GM21447 (cell line): ENCODE results near the gene ESPN.

Experiments used
- ATAC-seq: cut with Tn5 transposase; IDR thresholded peaks from one replicate; pipeline ENCODE4 v1.9.1; 2021; ENCODE audit not compliant: unreplicated experiment

The ESPN gene

GRCh38 chr1:6495540-6496364 lies 71.2 kb downstream of the ESPN start:
- ATAC-seq = no peak

GRCh38 chr1:6496365-6496721 lies 71.8 kb downstream of the ESPN start:
- ATAC-seq = no peak

GRCh38 chr1:6496890-6497214 lies 72.3 kb downstream of the ESPN start:
- no peak for ATAC-seq

GRCh38 chr1:6497215-6497866 lies 72.8 kb downstream of the ESPN start:
- ATAC-seq = no peak

GRCh38 chr1:6497867-6498575 lies 73.4 kb downstream of the ESPN start:
- ATAC-seq = no peak

GRCh38 chr1:6498576-6499111 lies 74.1 kb downstream of the ESPN start:
- ATAC-seq = no peak

- ATAC-seq = no peak
Measured at GRCh38 chr1:6499296-6499695, 74.7 kb downstream of the ESPN start.

- ATAC-seq = no peak
Measured at GRCh38 chr1:6500544-6501278, 76.1 kb downstream of the ESPN start.

GRCh38 chr1:6501279-6501813 lies 76.8 kb downstream of the ESPN start:
- ATAC-seq = no peak

GRCh38 chr1:6502000-6502891 lies 77.7 kb downstream of the ESPN start:
- ATAC-seq = no peak

GRCh38 chr1:6503884-6504602 lies 79.5 kb downstream of the ESPN start:
- ATAC-seq = no peak

- no peak for ATAC-seq
Measured at GRCh38 chr1:6504887-6505286, 80.3 kb downstream of the ESPN start.

- no peak for ATAC-seq
Measured at GRCh38 chr1:6505367-6506209, 81.0 kb downstream of the ESPN start.

GRCh38 chr1:6506210-6507036 lies 81.8 kb downstream of the ESPN start:
- ATAC-seq = no peak

GRCh38 chr1:6507037-6507428 lies 82.5 kb downstream of the ESPN start:
- ATAC-seq = no peak

GRCh38 chr1:6507461-6507911 lies 82.9 kb downstream of the ESPN start:
- ATAC-seq = no peak

- no peak for ATAC-seq
Measured at GRCh38 chr1:6508154-6508815, 83.7 kb downstream of the ESPN start.
